WERI-Rb-1 (cell line): ENCODE measurements around the gene ISL2.

ENCODE experiments used
- DNase-seq: peaks from one replicate; pipeline ENCODE4 v3.0.0-alpha.2; 2020
- H3K27ac ChIP-seq: fragments of 250-450 bp; sonication (Bioruptor Pico); 2 replicates; pipeline ENCODE4 v1.5.1; 2020; ENCODE audit warnings: mild to moderate bottlenecking, moderate library complexity
- H3K27me3 ChIP-seq: fragments of 250-450 bp; sonication (Bioruptor Pico); 2 replicates; pipeline ENCODE4 v1.5.1; 2021; ENCODE audit warnings: mild to moderate bottlenecking, low read depth, moderate library complexity; ENCODE audit not compliant: insufficient read depth, severe bottlenecking
- H3K36me3 ChIP-seq: fragments of 250-450 bp; sonication (Bioruptor Pico); 2 replicates; pipeline ENCODE4 v1.5.1; 2020; ENCODE audit warnings: mild to moderate bottlenecking, moderate library complexity
- H3K4me3 ChIP-seq: 2 replicates; pipeline ENCODE4 v1.5.1; 2011; ENCODE audit warnings: low read depth, mild to moderate bottlenecking, control low read depth, low read length
- H3K9me3 ChIP-seq: fragments of 250-450 bp; sonication (Bioruptor Pico); 2 replicates; pipeline ENCODE4 v1.5.1; 2021; ENCODE audit warnings: mild to moderate bottlenecking, moderate library complexity; ENCODE audit not compliant: severe bottlenecking
- CTCF ChIP-seq: IDR thresholded peaks from 2 replicates; pipeline ENCODE4 v1.5.1; 2011; ENCODE audit warnings: low read depth, mild to moderate bottlenecking, control low read depth, inconsistent platforms, low read length

Gene ISL2

DNA sequence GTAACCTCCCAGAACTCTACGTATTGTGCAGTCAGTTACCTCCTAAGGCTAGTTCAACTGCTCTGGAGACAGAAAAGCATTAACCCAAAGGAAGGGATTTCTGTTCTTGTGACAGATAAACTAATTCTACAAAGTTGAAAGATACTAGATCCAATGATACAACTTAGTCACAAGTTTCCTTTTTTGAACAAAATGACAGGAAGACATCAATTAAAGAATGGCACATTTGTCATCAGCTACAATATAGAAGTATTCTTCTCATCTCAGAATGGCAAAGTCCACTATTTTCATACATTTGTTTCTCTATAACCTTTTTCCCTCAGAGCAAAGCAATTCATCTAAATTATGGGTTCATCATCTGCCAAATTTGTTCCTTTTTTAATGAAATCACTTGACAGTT, 43.7 kb downstream of the ISL2 start:
- H3K27ac ChIP-seq: no peak overlapping the region
- no peaks in the 10 kb centered on the region for H3K9me3 ChIP-seq
- no peak overlapping the region for H3K4me3 ChIP-seq
- H3K27me3 ChIP-seq: no peaks in the 10 kb centered on the region
- TF ChIP-seq CTCF: no peak
- no peak for DNase-seq
- H3K36me3 ChIP-seq: no peaks in the 10 kb centered on the region

DNA sequence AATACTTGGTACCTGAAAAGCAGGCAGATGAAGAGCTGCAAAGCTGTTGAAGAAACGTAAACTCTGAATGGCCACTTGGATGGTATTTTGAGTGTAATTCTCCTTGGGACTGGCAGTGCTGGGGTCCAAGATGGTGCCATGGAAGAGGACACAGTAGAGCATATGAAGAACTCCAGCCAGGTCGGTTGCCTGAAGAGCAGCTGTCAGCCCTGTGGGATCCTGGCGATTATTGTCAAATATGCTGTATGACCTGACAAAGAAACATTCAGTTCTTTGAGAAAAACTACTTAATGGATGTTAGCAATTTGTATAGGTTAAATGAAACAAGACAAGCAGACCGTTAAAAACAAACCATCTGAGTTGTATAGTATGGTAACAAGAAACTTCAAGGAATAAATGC, 44.8 kb downstream of the ISL2 start:
- no peaks in the 10 kb centered on the region for H3K36me3 ChIP-seq
- no peak for TF ChIP-seq CTCF
- no peaks in the 10 kb centered on the region for H3K27me3 ChIP-seq
- no peaks in the 10 kb centered on the region for H3K9me3 ChIP-seq
- no peak for DNase-seq
- no peak overlapping the region for H3K27ac ChIP-seq
- no peak overlapping the region for H3K4me3 ChIP-seq

- no peak overlapping the region for H3K27ac ChIP-seq
- TF ChIP-seq CTCF: no peak
Measured at GRCh38 chr15:76382987-76383728, 46.6 kb downstream of the ISL2 start.

GRCh38 chr15:76384409-76384808, 47.8 kb downstream of the ISL2 start:
- Histone ChIP-seq H3K4me3 (no peak overlapping the region), H3K36me3 (no peaks in the 10 kb centered on the region), H3K9me3 (no peaks in the 10 kb centered on the region), H3K27me3 (no peaks in the 10 kb centered on the region), H3K27ac (no peak overlapping the region)
- DNase-seq: no peak
- no peak for TF ChIP-seq CTCF

More at GRCh38 chr15:76382987-76383728, 46.6 kb downstream of the ISL2 start:
- no peak for DNase-seq
- no peaks in the 10 kb centered on the region for H3K27me3 ChIP-seq
- H3K4me3 ChIP-seq: no peak overlapping the region
- no peaks in the 10 kb centered on the region for H3K36me3 ChIP-seq
- no peaks in the 10 kb centered on the region for H3K9me3 ChIP-seq

GRCh38 chr15:76386178-76386577, 49.6 kb downstream of the ISL2 start:
- TF ChIP-seq CTCF: no peak
- Histone ChIP-seq H3K4me3 (no peak overlapping the region), H3K36me3 (no peaks in the 10 kb centered on the region), H3K27me3 (no peaks in the 10 kb centered on the region), H3K27ac (no peak overlapping the region), H3K9me3 (no peaks in the 10 kb centered on the region)
- DNase-seq: no peak

GRCh38 chr15:76386926-76387325, 50.4 kb downstream of the ISL2 start:
- TF ChIP-seq CTCF: no peak
- no peaks in the 10 kb centered on the region for H3K36me3 ChIP-seq

More at GRCh38 chr15:76386926-76387325, 50.4 kb downstream of the ISL2 start:
- Histone ChIP-seq H3K4me3 (no peak overlapping the region), H3K27ac (no peak overlapping the region), H3K9me3 (no peaks in the 10 kb centered on the region), H3K27me3 (no peaks in the 10 kb centered on the region)
- no peak for DNase-seq
